Endothelial cell of umbilical vein (primary cell): ENCODE data around the gene CLDN6. TPM values are rescaled to one million over a fixed set of nuclear protein-coding genes. Genes with fewer than 3 reads are reported as not detected.

ENCODE experiments used
- BruUV-seq: library from RNA; stranded (reverse); fragments of 400-500 nt; replicated peaks from 2 replicates; lab custom pipeline; 2021; lab: Mats Ljungman, UMichigan
- CTCF ChIA-PET: fragments of 300-600, 350-600 bp; sonication (Branson Sonifier 250); formaldehyde crosslinking; loops from one replicate; lab custom pipeline; 2021; ENCODE audit warnings: antibody characterized with exemption, inconsistent platforms; lab: Charles Lee
- POLR2A ChIA-PET: fragments of 300-600, 350-600 bp; sonication (Branson Sonifier 250); formaldehyde crosslinking; loops from one replicate; lab custom pipeline; 2021; ENCODE audit warnings: antibody characterized with exemption, inconsistent platforms; lab: Charles Lee
- DNase-seq: peaks from one replicate; pipeline ENCODE4 v3.0.0-alpha.2; 2011; ENCODE audit warnings: low read depth, low spot score
- FAIRE-seq: peaks from 2 replicates; lab custom pipeline; 2011; peaks lifted over from hg19 to GRCh38; lab: Jason Lieb, UNC
- H2AFZ ChIP-seq: 2 replicates; pipeline ENCODE4 v1.6.0; 2012; ENCODE audit warnings: low read depth, low read length, control low read depth, inconsistent platforms
- H3K27ac ChIP-seq: 2 replicates; pipeline ENCODE4 v1.5.1; 2011; ENCODE audit warnings: low read depth, mild to moderate bottlenecking, control low read depth, low read length, moderate library complexity; ENCODE audit not compliant: insufficient read depth
- H3K27me3 ChIP-seq, 2 experiments: 2 replicates each; pipeline versions ENCODE4 v1.6.0 to v1.6.1; 2011; ENCODE audit warnings: low read length in 2 of 2, mixed read lengths in 1 of 2; ENCODE audit not compliant: control insufficient read depth in 2 of 2, insufficient read depth in 2 of 2
- H3K36me3 ChIP-seq, 2 experiments: 2 replicates in 1 of 2; 3 replicates in 1 of 2; pipeline ENCODE4 v1.5.1; 2011; ENCODE audit warnings: low read length in 2 of 2, mild to moderate bottlenecking in 1 of 2, moderate library complexity in 1 of 2; ENCODE audit not compliant: control insufficient read depth in 2 of 2, insufficient read depth in 2 of 2; ENCODE audit errors: extremely low read depth in 1 of 2
- H3K4me1 ChIP-seq: 3 replicates; pipeline ENCODE4 v1.5.1; 2011; ENCODE audit warnings: mild to moderate bottlenecking, low read length; ENCODE audit not compliant: control insufficient read depth, insufficient read depth; ENCODE audit errors: extremely low read depth
- H3K4me2 ChIP-seq: 2 replicates; pipeline ENCODE4 v1.6.1; 2011; ENCODE audit warnings: low read length, control low read depth, mixed read lengths; ENCODE audit not compliant: insufficient read depth
- H3K4me3 ChIP-seq, 3 experiments: fragments of 200-600 bp in 1 of 3; sonication (generic), shearing (Covaris generic) in 1 of 3; replicated peaks in 1 of 3; 2 replicates each; pipeline ENCODE4 v1.5.1; 2011 to 2016; ENCODE audit warnings: control low read depth in 3 of 3, low read length in 3 of 3, mild to moderate bottlenecking in 2 of 3, inconsistent platforms in 1 of 3, low read depth in 1 of 3, moderate library complexity in 1 of 3; ENCODE audit not compliant: insufficient read depth in 1 of 3
- H3K79me2 ChIP-seq: 2 replicates; pipeline ENCODE4 v1.6.0; 2012; ENCODE audit warnings: low read length, inconsistent platforms; ENCODE audit not compliant: control insufficient read depth, insufficient read depth
- H3K9ac ChIP-seq: replicated peaks from 2 replicates; pipeline ENCODE3; 2011; ENCODE audit warnings: low read length, control low read depth; ENCODE audit not compliant: insufficient read depth; ENCODE audit errors: extremely low read depth
- H3K9me1 ChIP-seq: replicated peaks from 3 replicates; pipeline ENCODE4 v1.6.0; 2011; ENCODE audit warnings: mild to moderate bottlenecking, low read length; ENCODE audit not compliant: control insufficient read depth, insufficient read depth; ENCODE audit errors: extremely low read depth
- H3K9me3 ChIP-seq: replicated peaks from 2 replicates; pipeline ENCODE4 v1.5.1; 2012; ENCODE audit warnings: low read length, inconsistent platforms; ENCODE audit not compliant: control insufficient read depth, insufficient read depth
- H4K20me1 ChIP-seq: replicated peaks from 2 replicates; pipeline ENCODE3; 2011; ENCODE audit warnings: mild to moderate bottlenecking, low read length; ENCODE audit not compliant: control insufficient read depth, insufficient read depth; ENCODE audit errors: extremely low read depth
- EZH2 ChIP-seq: IDR thresholded peaks from 2 replicates; pipeline ENCODE4 v1.6.1; 2012; ENCODE audit warnings: borderline replicate concordance, low read depth, mild to moderate bottlenecking, moderate library complexity, low read length, inconsistent platforms; ENCODE audit not compliant: severe bottlenecking
- FOS ChIP-seq: IDR thresholded peaks from 2 replicates; pipeline ENCODE4 v1.6.1; 2011; ENCODE audit warnings: mild to moderate bottlenecking, low read length, moderate library complexity, borderline replicate concordance; ENCODE audit not compliant: insufficient read depth
- GATA2 ChIP-seq: IDR thresholded peaks from 2 replicates; pipeline ENCODE4 v1.7.0; 2011; ENCODE audit warnings: low read depth, mild to moderate bottlenecking, moderate library complexity, mixed read lengths, low read length; ENCODE audit not compliant: insufficient read length, insufficient read depth
- JUN ChIP-seq: IDR thresholded peaks from 2 replicates; pipeline ENCODE4 v1.6.1; 2011; ENCODE audit warnings: borderline replicate concordance, low read depth; ENCODE audit not compliant: insufficient read length, insufficient read depth
- MYC ChIP-seq: IDR thresholded peaks from one replicate; pipeline ENCODE4 v1.6.1; 2011; ENCODE audit warnings: mild to moderate bottlenecking, low read depth, low read length
- POLR2A ChIP-seq: IDR thresholded peaks from 2 replicates; pipeline ENCODE4 v1.6.1; 2012; ENCODE audit warnings: low read depth, mild to moderate bottlenecking, control low read depth, low read length
- POLR2AphosphoS5 ChIP-seq: IDR thresholded peaks from 2 replicates; pipeline ENCODE4 v1.6.1; 2012; ENCODE audit warnings: low read depth, mild to moderate bottlenecking, control low read depth, low read length, moderate library complexity; ENCODE audit not compliant: insufficient read depth
- dilution Hi-C: fragments of 300-500 bp; cut with MboI; formaldehyde crosslinking; loops from one replicate; pipeline ENCODE4 v1.15.0; 2019; ENCODE audit warnings: low sequenced_read_pairs; ENCODE audit not compliant: extremely low pct_ligation_motif_present
- intact Hi-C: fragments of 100-400 bp; cut with micrococcal nuclease; formaldehyde crosslinking; loops from one replicate; pipeline ENCODE4 v1.10.0; 2022
- polyA plus RNA-seq, 4 experiments: library from polyadenylated mRNA; depleted of rRNA in 3 of 4; stranded (reverse) in 3 of 4; unstranded in 1 of 4; fragments of >200 nt; gene quantifications; 2 replicates each; pipeline versions ENCODE4 v1.2.1 to v1.2.3, GENCODE V29; 2011 to 2012; ENCODE audit warnings: missing spikeins in 1 of 4
- total RNA-seq: library from RNA; stranded (reverse); gene quantifications from 2 replicates; pipeline ENCODE4 v1.2.3, GENCODE V29; 2021
- TF ChIP-seq, protein P1 (sequence below), 2 donors: IDR thresholded peaks; 1 replicate in 1 of 2; 2 replicates in 1 of 2; pipeline ENCODE4 v1.5.1; 2011; ENCODE audit warnings: low read length in 2 of 2, mild to moderate bottlenecking in 2 of 2, moderate library complexity in 2 of 2, control low read depth in 1 of 2, inconsistent platforms in 1 of 2, low read depth in 1 of 2; ENCODE audit not compliant: insufficient read depth in 1 of 2; ENCODE audit errors: extremely low read depth in 1 of 2
- TF ChIP-seq, protein P2 (sequence below): IDR thresholded peaks from 2 replicates; pipeline ENCODE4 v1.6.1; 2011; ENCODE audit not compliant: insufficient read depth, insufficient read length

Gene CLDN6
- total and polyA plus RNA-seq, 2 donors (not counting 3 experiments of a cell fraction or from before 2014, with no cell fraction given), result 0.28 TPM; not detected in 1

DNA sequence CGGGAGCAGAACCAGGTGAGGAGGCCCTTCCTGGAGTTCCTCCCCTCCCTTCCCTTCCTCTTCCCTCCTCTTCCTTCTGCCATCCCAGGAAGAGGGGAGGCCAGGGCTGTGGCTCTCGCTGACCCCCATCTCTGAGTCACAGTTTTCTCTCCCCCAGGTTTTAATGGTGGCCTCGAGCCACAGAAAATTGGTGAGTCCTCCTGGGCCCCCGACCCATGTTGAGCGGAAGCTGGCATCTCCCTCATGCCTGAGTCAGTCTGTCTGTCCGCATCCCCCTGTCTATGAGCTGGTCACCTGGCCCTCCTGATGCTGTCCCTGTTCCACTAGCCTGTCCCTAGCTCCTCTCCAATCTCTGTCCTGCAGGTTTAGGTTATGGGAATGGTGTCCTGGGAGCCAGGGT, 18.1 kb downstream of the CLDN6 start:
- H3K4me3 ChIP-seq, result no peak overlapping the region
- H3K9ac ChIP-seq, result no peak overlapping the region
- no peaks in the 10 kb centered on the region for H3K36me3 ChIP-seq
- no peaks in the 10 kb centered on the region for H3K27me3 ChIP-seq
- no peaks in the 10 kb centered on the region for H4K20me1 ChIP-seq
- no peak overlapping the region for H2AFZ ChIP-seq
- ChIA-PET CTCF (interaction anchor here (2.2 to 2.5 kb wide), 2 partner anchors 28 to 32 kb away, joined by 12 to 13 read pairs; no protein-coding TSS in a partner anchor), POLR2A (interaction anchor here (0.5 kb wide), 1 partner anchor 48 kb away, joined by 3 read pairs; no protein-coding TSS in a partner anchor)
- dilution Hi-C loops, result no loop called here
- peaks cover 2% of the 10 kb centered on the region for H3K4me1 ChIP-seq
- no peaks in the 10 kb centered on the region for H3K79me2 ChIP-seq
- intact Hi-C loops, result no loop called here
- H3K9me3 ChIP-seq, result no peaks in the 10 kb centered on the region
- BruUV-seq, result no TSS peak
- FAIRE-seq (no peak), DNase-seq (no peak)
- no peaks in the 10 kb centered on the region for H3K9me1 ChIP-seq
- no peak overlapping the region for H3K4me2 ChIP-seq
- TF ChIP-seq, protein P1, sequence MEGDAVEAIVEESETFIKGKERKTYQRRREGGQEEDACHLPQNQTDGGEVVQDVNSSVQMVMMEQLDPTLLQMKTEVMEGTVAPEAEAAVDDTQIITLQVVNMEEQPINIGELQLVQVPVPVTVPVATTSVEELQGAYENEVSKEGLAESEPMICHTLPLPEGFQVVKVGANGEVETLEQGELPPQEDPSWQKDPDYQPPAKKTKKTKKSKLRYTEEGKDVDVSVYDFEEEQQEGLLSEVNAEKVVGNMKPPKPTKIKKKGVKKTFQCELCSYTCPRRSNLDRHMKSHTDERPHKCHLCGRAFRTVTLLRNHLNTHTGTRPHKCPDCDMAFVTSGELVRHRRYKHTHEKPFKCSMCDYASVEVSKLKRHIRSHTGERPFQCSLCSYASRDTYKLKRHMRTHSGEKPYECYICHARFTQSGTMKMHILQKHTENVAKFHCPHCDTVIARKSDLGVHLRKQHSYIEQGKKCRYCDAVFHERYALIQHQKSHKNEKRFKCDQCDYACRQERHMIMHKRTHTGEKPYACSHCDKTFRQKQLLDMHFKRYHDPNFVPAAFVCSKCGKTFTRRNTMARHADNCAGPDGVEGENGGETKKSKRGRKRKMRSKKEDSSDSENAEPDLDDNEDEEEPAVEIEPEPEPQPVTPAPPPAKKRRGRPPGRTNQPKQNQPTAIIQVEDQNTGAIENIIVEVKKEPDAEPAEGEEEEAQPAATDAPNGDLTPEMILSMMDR (IDR thresholded peaks at IDR 0.05; ENCODE audit: extremely low read depth in 1 of 2, insufficient read depth in 1 of 2, low read depth in 1 of 2, low read length in 2 of 2), result no peak
- TF ChIP-seq EZH2 (no peak), MYC (no peak), FOS (no peak), JUN (no peak), GATA2 (no peak), POLR2A (no peak), POLR2AphosphoS5 (no peak)
- TF ChIP-seq, protein P2, sequence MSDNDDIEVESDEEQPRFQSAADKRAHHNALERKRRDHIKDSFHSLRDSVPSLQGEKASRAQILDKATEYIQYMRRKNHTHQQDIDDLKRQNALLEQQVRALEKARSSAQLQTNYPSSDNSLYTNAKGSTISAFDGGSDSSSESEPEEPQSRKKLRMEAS, result no peak
- H3K27ac ChIP-seq, result no peak overlapping the region
